Cardiac septum (tissue), 1 donor: ENCODE measurements around the gene PKD1. TPM values are rescaled to one million over a fixed set of nuclear protein-coding genes. Genes with fewer than 3 reads are reported as not detected.

Experiments
- DNase-seq: peaks from one replicate; pipeline ENCODE4 v3.0.0-alpha.2; 2020; ENCODE audit warnings: low spot score
- intact Hi-C: fragments of 100-400 bp; cut with DNase I; formaldehyde crosslinking; loops from one replicate; pipeline ENCODE4 v1.14.0; 2022
- total RNA-seq: library from RNA; stranded (reverse); fragmentation: NEBNext Ultra II Directional; extraction: Animal tissue kit (Norgen Biotek cat#: 25700); gene quantifications from one replicate; pipeline ENCODE4 v1.2.1, GENCODE V29; 2021
- donor health status: DM: no; HTN: no; CAD: no.

The PKD1 gene
- total RNA-seq, 1 donor from 2014 or later, result 178 TPM

- no peak for DNase-seq
- intact Hi-C loops, result loop anchor here (5.0 kb wide), 1 partner anchor 61 kb away; no protein-coding TSS in a partner anchor
These were observed 52.7 kb downstream of the PKD1 start for GRCh38 chr16:2082983-2083364.

GRCh38 chr16:2082171-2082982 lies 53.3 kb downstream of the PKD1 start:
- intact Hi-C loops, result loop anchor here (5.0 kb wide), 1 partner anchor 60 kb away; no protein-coding TSS in a partner anchor
- no peak for DNase-seq

GRCh38 chr16:2081201-2082084 lies 54.3 kb downstream of the PKD1 start:
- intact Hi-C loops, result loop anchor here (5.0 kb wide), 1 partner anchor 59 kb away; no protein-coding TSS in a partner anchor

GRCh38 chr16:2079991-2080390 lies 55.7 kb downstream of the PKD1 start:
- no peak for DNase-seq
- intact Hi-C loops, result loop anchor here (5.0 kb wide), 1 partner anchor 58 kb away; no protein-coding TSS in a partner anchor

More at GRCh38 chr16:2081201-2082084, 54.3 kb downstream of the PKD1 start:
- no peak for DNase-seq

GRCh38 chr16:2079311-2079800 lies 56.3 kb downstream of the PKD1 start:
- DNase-seq, result no peak
- intact Hi-C loops, result no loop called here

GRCh38 chr16:2078691-2079090 lies 57.0 kb downstream of the PKD1 start:
- intact Hi-C loops, result no loop called here
- DNase-seq, result no peak

GRCh38 chr16:2078096-2078495 lies 57.6 kb downstream of the PKD1 start:
- no peak for DNase-seq
- intact Hi-C loops, result no loop called here

- DNase-seq, result no peak
- intact Hi-C loops, result no loop called here
These were observed 58.0 kb downstream of the PKD1 start for GRCh38 chr16:2077696-2078095.

GRCh38 chr16:2077016-2077415 lies 58.7 kb downstream of the PKD1 start:
- no peak for DNase-seq
- intact Hi-C loops, result no loop called here

- DNase-seq, result no peak
- intact Hi-C loops, result no loop called here
These were observed 59.4 kb downstream of the PKD1 start for GRCh38 chr16:2076072-2076865.

GRCh38 chr16:2075631-2076030 lies 60.1 kb downstream of the PKD1 start:
- intact Hi-C loops, result no loop called here
- no peak for DNase-seq

GRCh38 chr16:2074071-2074470 lies 61.6 kb downstream of the PKD1 start:
- intact Hi-C loops, result no loop called here

GRCh38 chr16:2072926-2073325 lies 62.8 kb downstream of the PKD1 start:
- intact Hi-C loops, result no loop called here
- no peak for DNase-seq

More at GRCh38 chr16:2074071-2074470, 61.6 kb downstream of the PKD1 start:
- no peak for DNase-seq

GRCh38 chr16:2071454-2072202 lies 64.1 kb downstream of the PKD1 start:
- no peak for DNase-seq
- intact Hi-C loops, result no loop called here

- DNase-seq, result no peak
- intact Hi-C loops, result no loop called here
These were observed 64.9 kb downstream of the PKD1 start for GRCh38 chr16:2070576-2071453.

- no peak for DNase-seq
- intact Hi-C loops, result no loop called here
These were observed 69.6 kb downstream of the PKD1 start for GRCh38 chr16:2066139-2066538.

- no peak for DNase-seq
- intact Hi-C loops, result no loop called here
These were observed 71.2 kb downstream of the PKD1 start for GRCh38 chr16:2064368-2064945.
